K562 (cell line): Measurements from ENCODE around the gene METRN. TPM values are rescaled to one million over a fixed set of nuclear protein-coding genes. Genes with fewer than 3 reads are reported as not detected.

Experiments
- CBX3 ChIP-seq, 2 experiments: IDR thresholded peaks; 1 replicate in 1 of 2; 2 replicates in 1 of 2; pipeline ENCODE4 v1.6.1; 2012; ENCODE audit warnings: inconsistent platforms in 2 of 2, low read length in 2 of 2, borderline replicate concordance in 1 of 2, control low read depth in 1 of 2
- CTCFL ChIP-seq: IDR thresholded peaks from 2 replicates; pipeline ENCODE4 v1.6.1; 2011; ENCODE audit warnings: borderline replicate concordance, low read depth, mild to moderate bottlenecking, moderate library complexity, low read length; ENCODE audit not compliant: insufficient read depth, poor library complexity, severe bottlenecking
- CXXC5 ChIP-seq: fragments of 250-450 bp; sonication (Bioruptor Pico); IDR thresholded peaks from 2 replicates; pipeline ENCODE4 v1.8.0; 2022; ENCODE audit warnings: inconsistent platforms, mild to moderate bottlenecking, moderate library complexity
- DPF2 ChIP-seq: fragments of 450-650 bp; IDR thresholded peaks from 2 replicates; pipeline ENCODE4 v1.6.1; 2016
- ERF ChIP-seq: fragments of 450-650 bp; formaldehyde crosslinking; IDR thresholded peaks from 2 replicates; pipeline ENCODE4 v1.4.0; 2020; ENCODE audit warnings: mild to moderate bottlenecking, mixed read lengths
- FOXM1 ChIP-seq, 2 experiments: fragments of 450-650 bp in 1 of 2; sonication (generic) in 1 of 2; formaldehyde crosslinking in 1 of 2; IDR thresholded peaks; 2 replicates each; pipeline versions ENCODE4 v1.6.1 to v1.9.0; 2017 to 2022; ENCODE audit warnings: low read depth in 2 of 2, mild to moderate bottlenecking in 2 of 2, missing genetic modification reagents in 1 of 2, moderate library complexity in 1 of 2
- HLTF ChIP-seq: fragments of 450-650 bp; IDR thresholded peaks from 2 replicates; pipeline ENCODE4 v1.6.1; 2016
- LEF1 ChIP-seq: fragments of 450-650 bp; IDR thresholded peaks from 2 replicates; pipeline ENCODE4 v1.6.1; 2016; ENCODE audit warnings: mild to moderate bottlenecking
- MAFG ChIP-seq: fragments of 450-650 bp; conservative IDR thresholded peaks from 2 replicates; pipeline ENCODE4 v1.6.1; 2016; ENCODE audit warnings: missing genetic modification characterization, missing compliant biosample characterization
- MECOM ChIP-seq: fragments of 250-450 bp; sonication (Bioruptor Pico); IDR thresholded peaks from 2 replicates; pipeline ENCODE4 v1.8.0; 2022; ENCODE audit warnings: inconsistent platforms
- NBN ChIP-seq: fragments of 450-650 bp; IDR thresholded peaks from 2 replicates; pipeline ENCODE4 v1.6.1; 2016; ENCODE audit warnings: low read depth, mild to moderate bottlenecking
- NCOA2 ChIP-seq, 2 experiments: fragments of 450-650 bp; IDR thresholded peaks; 2 replicates each; pipeline ENCODE4 v1.6.1; 2018; ENCODE audit warnings: mild to moderate bottlenecking in 2 of 2, moderate library complexity in 1 of 2; ENCODE audit not compliant: partially characterized antibody in 2 of 2
- NCOR1 ChIP-seq: fragments of 450-650 bp; IDR thresholded peaks from 2 replicates; pipeline ENCODE4 v1.6.1; 2016; ENCODE audit warnings: mild to moderate bottlenecking, moderate library complexity
- RCOR1 ChIP-seq, 2 experiments: IDR thresholded peaks; 2 replicates each; pipeline ENCODE4 v1.6.1; 2012; ENCODE audit warnings: low read depth in 2 of 2, low read length in 2 of 2, borderline replicate concordance in 1 of 2, improper control_type of control experiment in 1 of 2
- SMC3 ChIP-seq: conservative IDR thresholded peaks from 2 replicates; pipeline ENCODE4 v1.6.1; 2011; ENCODE audit warnings: low read depth, low read length, improper control_type of control experiment; ENCODE audit not compliant: insufficient read depth
- TRIM24 ChIP-seq, 2 experiments: fragments of 450-650 bp; IDR thresholded peaks; 2 replicates each; pipeline ENCODE4 v1.6.1; 2016
- ZC3H8 ChIP-seq: fragments of 450-650 bp; IDR thresholded peaks from 2 replicates; pipeline ENCODE4 v1.6.1; 2017
- ZNF511 ChIP-seq: sonication (generic); formaldehyde crosslinking; IDR thresholded peaks from 2 replicates; pipeline ENCODE4 v1.8.0; 2022; ENCODE audit warnings: mild to moderate bottlenecking, missing genetic modification reagents
- ZNF766 ChIP-seq: fragments of 200-800 bp; sonication (Bioruptor generic); conservative IDR thresholded peaks from 2 replicates; pipeline ENCODE4 v1.6.1; 2016; ENCODE audit warnings: missing genetic modification characterization, missing compliant biosample characterization
- ZSCAN32 ChIP-seq: fragments of 450-650 bp; formaldehyde crosslinking; IDR thresholded peaks from 2 replicates; pipeline ENCODE4 v1.4.0; 2020; ENCODE audit warnings: mild to moderate bottlenecking, moderate library complexity
- polyA plus RNA-seq, 8 experiments: library from polyadenylated mRNA; depleted of rRNA in 4 of 8; stranded (reverse) in 5 of 8; unstranded in 3 of 8; fragments of >200 nt; fragmentation: Nextera tagmentation in 2 of 8; fragmentation: Illumina TruSeq in 1 of 8; extraction: Ambion mirVana in 2 of 8; extraction: Trizol in 1 of 8; gene quantifications; 2 replicates each; pipeline versions ENCODE4 v1.2.1 to v1.2.3, GENCODE V29; 2011 to 2014; ENCODE audit warnings: inconsistent platforms in 1 of 8, missing spikeins in 1 of 8
- total RNA-seq, 7 experiments: library from RNA; depleted of rRNA in 6 of 7; stranded (reverse); fragments of >200 nt in 6 of 7; fragmentation: Illumina TruSeq in 2 of 7; extraction: Trizol in 2 of 7; gene quantifications; 2 replicates each; pipeline versions ENCODE4 v1.2.1 to v1.2.3, GENCODE V29; 2011 to 2021; ENCODE audit warnings: low replicate concordance in 1 of 7
- TF ChIP-seq, protein P1 (sequence below): fragments of 250-450 bp; sonication (Bioruptor Pico); IDR thresholded peaks from 2 replicates; pipeline ENCODE4 v1.9.0; 2021; ENCODE audit warnings: mild to moderate bottlenecking, inconsistent platforms
- TF ChIP-seq, protein P2 (sequence below): fragments of 450-650 bp; IDR thresholded peaks from one replicate; pipeline ENCODE4 v1.6.1; 2018; ENCODE audit warnings: mild to moderate bottlenecking, moderate library complexity; ENCODE audit not compliant: partially characterized antibody

METRN gene
- total and polyA plus RNA-seq, 9 of the 15 experiments (the other 6 are each of a cell fraction or from before 2014, with no cell fraction given): 0.20 to 89.8 (median 15.4) TPM

DNA sequence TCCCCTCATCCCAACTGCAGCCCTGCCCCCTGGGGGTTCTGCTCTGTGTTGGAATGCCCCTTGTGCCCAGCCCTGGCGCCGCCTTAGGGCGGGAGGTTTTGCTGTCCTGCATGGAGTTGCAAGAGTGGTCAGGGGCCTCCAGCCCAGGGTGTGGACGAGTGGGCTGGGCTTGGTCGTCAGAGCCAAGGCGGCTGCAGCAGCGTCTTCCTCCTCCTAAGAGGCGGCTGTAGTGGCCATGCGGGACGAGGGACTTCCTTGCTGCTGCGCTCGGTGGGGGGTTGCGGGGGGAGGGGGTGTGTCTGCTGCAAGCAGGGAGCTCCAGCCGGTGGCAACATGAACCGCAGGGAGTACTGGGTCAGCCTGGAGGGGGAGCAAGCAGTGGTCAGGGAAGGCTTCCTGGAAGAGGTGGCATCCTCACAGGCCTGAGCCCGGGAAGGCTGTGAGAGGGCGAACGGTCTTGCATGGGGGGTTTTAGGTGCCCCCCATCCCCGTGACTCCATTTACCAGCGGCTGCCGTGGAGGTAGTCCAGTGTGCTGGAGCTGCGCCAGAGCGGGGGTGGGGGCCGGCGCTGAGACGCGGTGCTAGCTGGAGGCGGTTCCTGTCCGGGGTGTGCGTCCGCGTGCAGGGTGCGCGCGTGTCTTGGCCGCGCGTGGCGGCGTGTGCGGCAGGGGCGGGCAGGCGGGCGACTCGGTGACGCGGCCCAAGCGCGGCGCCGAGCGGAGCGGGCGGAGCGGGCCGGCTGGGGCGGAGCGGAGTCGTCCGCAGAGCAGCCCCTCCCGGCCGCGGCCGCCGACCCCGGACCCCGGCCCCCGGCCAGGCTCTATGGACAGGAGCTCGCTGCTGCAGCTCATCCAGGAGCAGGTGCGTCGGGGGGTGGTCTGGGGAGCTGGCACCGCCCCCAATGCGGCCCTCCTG is 39.7 kb upstream of the METRN start, which contains the start of gene RHBDL1 (continued):
- TF ChIP-seq, protein P1, sequence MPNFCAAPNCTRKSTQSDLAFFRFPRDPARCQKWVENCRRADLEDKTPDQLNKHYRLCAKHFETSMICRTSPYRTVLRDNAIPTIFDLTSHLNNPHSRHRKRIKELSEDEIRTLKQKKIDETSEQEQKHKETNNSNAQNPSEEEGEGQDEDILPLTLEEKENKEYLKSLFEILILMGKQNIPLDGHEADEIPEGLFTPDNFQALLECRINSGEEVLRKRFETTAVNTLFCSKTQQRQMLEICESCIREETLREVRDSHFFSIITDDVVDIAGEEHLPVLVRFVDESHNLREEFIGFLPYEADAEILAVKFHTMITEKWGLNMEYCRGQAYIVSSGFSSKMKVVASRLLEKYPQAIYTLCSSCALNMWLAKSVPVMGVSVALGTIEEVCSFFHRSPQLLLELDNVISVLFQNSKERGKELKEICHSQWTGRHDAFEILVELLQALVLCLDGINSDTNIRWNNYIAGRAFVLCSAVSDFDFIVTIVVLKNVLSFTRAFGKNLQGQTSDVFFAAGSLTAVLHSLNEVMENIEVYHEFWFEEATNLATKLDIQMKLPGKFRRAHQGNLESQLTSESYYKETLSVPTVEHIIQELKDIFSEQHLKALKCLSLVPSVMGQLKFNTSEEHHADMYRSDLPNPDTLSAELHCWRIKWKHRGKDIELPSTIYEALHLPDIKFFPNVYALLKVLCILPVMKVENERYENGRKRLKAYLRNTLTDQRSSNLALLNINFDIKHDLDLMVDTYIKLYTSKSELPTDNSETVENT (CRISPR knock-in tag): peak; percentile 65
- peak; percentile 65 for TF ChIP-seq DPF2
- TF ChIP-seq RCOR1 (IDR thresholded peaks at IDR 0.05; ENCODE audit: borderline replicate concordance in 1 of 2, low read depth in 2 of 2, low read length in 2 of 2): peak; percentile 42 to 82
- no peak for TF ChIP-seq NCOA2 (IDR thresholded peaks at IDR 0.05; ENCODE audit: partially characterized antibody in 2 of 2)
- peak; percentile 71; the same call in 1 of the 2 replicates for TF ChIP-seq CXXC5
- no peak for TF ChIP-seq ZNF766 (CRISPR knock-in tag)
- TF ChIP-seq NCOR1: peak; percentile 53
- TF ChIP-seq, protein P2, sequence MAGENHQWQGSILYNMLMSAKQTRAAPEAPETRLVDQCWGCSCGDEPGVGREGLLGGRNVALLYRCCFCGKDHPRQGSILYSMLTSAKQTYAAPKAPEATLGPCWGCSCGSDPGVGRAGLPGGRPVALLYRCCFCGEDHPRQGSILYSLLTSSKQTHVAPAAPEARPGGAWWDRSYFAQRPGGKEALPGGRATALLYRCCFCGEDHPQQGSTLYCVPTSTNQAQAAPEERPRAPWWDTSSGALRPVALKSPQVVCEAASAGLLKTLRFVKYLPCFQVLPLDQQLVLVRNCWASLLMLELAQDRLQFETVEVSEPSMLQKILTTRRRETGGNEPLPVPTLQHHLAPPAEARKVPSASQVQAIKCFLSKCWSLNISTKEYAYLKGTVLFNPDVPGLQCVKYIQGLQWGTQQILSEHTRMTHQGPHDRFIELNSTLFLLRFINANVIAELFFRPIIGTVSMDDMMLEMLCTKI: no peak
- TF ChIP-seq CBX3 (IDR thresholded peaks at IDR 0.05; ENCODE audit: borderline replicate concordance in 1 of 2, low read length in 2 of 2): peak in 1 of 2 experiments; percentile 73; a peak in 1 of 3 replicates
- TF ChIP-seq SMC3: no peak
- no peak for TF ChIP-seq MAFG (tag)
- 0 out of 2 replicates have a peak, but pooled peaks have one; percentile 19 for TF ChIP-seq ZNF511 (CRISPR knock-in tag)
- TF ChIP-seq ZC3H8: no peak
- TF ChIP-seq FOXM1 (IDR thresholded peaks at IDR 0.05; ENCODE audit: low read depth): no peak
- TF ChIP-seq FOXM1 (CRISPR knock-in tag; IDR thresholded peaks at IDR 0.05; ENCODE audit: low read depth): 0 out of 2 replicates have a peak, but pooled peaks have one; percentile 43
- TF ChIP-seq HLTF: peak; percentile 60; the same call in 1 of the 2 replicates
- no peak for TF ChIP-seq ZSCAN32 (CRISPR knock-in tag)
- TF ChIP-seq TRIM24 (IDR thresholded peaks at IDR 0.05): peak in 1 of 2 experiments; percentile 34; a peak in 1 of 4 replicates
- peak; percentile 47 for TF ChIP-seq LEF1
- TF ChIP-seq CTCFL: peak; percentile 83
- TF ChIP-seq MECOM (CRISPR knock-in tag): no peak
- TF ChIP-seq ERF: no peak
- TF ChIP-seq NBN: peak; percentile 58; the same call in 1 of the 2 replicates
